HepG2 (cell line): ENCODE results near the gene MITF. TPM values are rescaled to one million over a fixed set of nuclear protein-coding genes. Genes with fewer than 3 reads are reported as not detected.

Source experiments
- ATAC-seq: fragments of 200-7000 bp; cut with Tn5 transposase; 3 replicates; pipeline ENCODE4 v1.9.1; 2020; ENCODE audit warnings: mild to moderate bottlenecking, moderate library complexity
- BruUV-seq: library from RNA; stranded (reverse); fragments of 400-500 nt; replicated peaks from 2 replicates; lab custom pipeline; 2021; lab: Mats Ljungman, UMichigan
- CTCF ChIA-PET: fragments of 300-600 bp; formaldehyde crosslinking; extraction: SDS; loops from one replicate; lab custom pipeline; 2021; ENCODE audit warnings: low total read pairs, inconsistent platforms, low intra/inter-chr PET ratio; lab: Yijun Ruan, JAX
- POLR2A ChIA-PET: fragments of 350-600 bp; sonication (Branson Sonifier 250); formaldehyde crosslinking; loops from one replicate; lab custom pipeline; 2020; ENCODE audit warnings: antibody characterized with exemption, inconsistent platforms; lab: Yijun Ruan, JAX
- DNase-seq: peaks from one replicate; pipeline ENCODE4 v3.0.0-alpha.2; 2015; ENCODE audit warnings: low spot score
- FAIRE-seq: peaks from 3 replicates; lab custom pipeline; 2011; peaks lifted over from hg19 to GRCh38; lab: Jason Lieb, UNC
- H2AFZ ChIP-seq: one replicate; pipeline ENCODE4 v1.6.1; 2011; ENCODE audit warnings: low read length, inconsistent platforms
- H3K27ac ChIP-seq: fragments of 300-600 bp; 3 replicates; pipeline ENCODE4 v1.8.0; 2011; ENCODE audit warnings: mixed run types, mild to moderate bottlenecking, mixed read lengths, low read length, inconsistent platforms; ENCODE audit not compliant: insufficient read depth; ENCODE audit errors: extremely low read length
- H3K27me3 ChIP-seq, 2 experiments: fragments of 200-600 bp in 1 of 2; 2 replicates in 1 of 2; 3 replicates in 1 of 2; pipeline versions ENCODE4 v1.6.0 to v1.8.0; 2011; ENCODE audit warnings: low read length in 2 of 2, mild to moderate bottlenecking in 2 of 2, moderate library complexity in 2 of 2, inconsistent platforms in 1 of 2; ENCODE audit not compliant: insufficient read depth in 2 of 2, control insufficient read depth in 1 of 2
- H3K36me3 ChIP-seq, 2 experiments: fragments of 200-600 bp in 1 of 2; replicated peaks in 1 of 2; 2 replicates in 1 of 2; 3 replicates in 1 of 2; pipeline versions ENCODE4 v1.5.1 to v1.8.0; 2011; ENCODE audit warnings: low read length in 2 of 2, inconsistent platforms in 1 of 2; ENCODE audit not compliant: insufficient read depth in 2 of 2, control insufficient read depth in 1 of 2
- H3K4me1 ChIP-seq: 2 replicates; pipeline ENCODE4 v1.5.1; 2012; ENCODE audit warnings: low read length, inconsistent platforms; ENCODE audit not compliant: insufficient read depth
- H3K4me2 ChIP-seq: 2 replicates; pipeline ENCODE4 v1.6.0; 2011; ENCODE audit warnings: low read depth, low read length, inconsistent platforms
- H3K4me3 ChIP-seq, 3 experiments: fragments of 200-600 bp in 1 of 3; sonication (generic), shearing (Covaris generic) in 1 of 3; replicated peaks in 1 of 3; 2 replicates each; pipeline ENCODE4 v1.5.1; 2011 to 2016; ENCODE audit warnings: low read length in 3 of 3, inconsistent platforms in 2 of 3, low read depth in 2 of 3, mild to moderate bottlenecking in 2 of 3, control low read depth in 1 of 3, mixed read lengths in 1 of 3; ENCODE audit not compliant: insufficient read depth in 1 of 3
- H3K79me2 ChIP-seq: one replicate; pipeline ENCODE4 v1.6.1; 2011; ENCODE audit warnings: low read length, inconsistent platforms; ENCODE audit not compliant: insufficient read depth
- H3K9ac ChIP-seq: 2 replicates; pipeline ENCODE4 v1.6.0; 2011; ENCODE audit warnings: mild to moderate bottlenecking, low read depth, low read length, inconsistent platforms; ENCODE audit not compliant: insufficient read depth
- H3K9me3 ChIP-seq: 2 replicates; pipeline ENCODE4 v1.5.1; 2012; ENCODE audit warnings: mild to moderate bottlenecking, low read length
- H4K20me1 ChIP-seq: 2 replicates; pipeline ENCODE4 v1.6.0; 2011; ENCODE audit warnings: inconsistent platforms, mild to moderate bottlenecking, low read length, moderate library complexity; ENCODE audit not compliant: insufficient read depth
- CREM ChIP-seq, 2 experiments: sonication (generic) in 1 of 2; formaldehyde crosslinking in 1 of 2; IDR thresholded peaks; 2 replicates each; pipeline versions ENCODE4 v1.4.0 to v1.6.1; 2016 to 2020; ENCODE audit warnings: antibody characterized with exemption in 1 of 2, mild to moderate bottlenecking in 1 of 2, missing genetic modification reagents in 1 of 2
- KLF15 ChIP-seq: sonication (generic); formaldehyde crosslinking; IDR thresholded peaks from 2 replicates; pipeline ENCODE4 v1.8.1; 2023; ENCODE audit warnings: borderline replicate concordance, mild to moderate bottlenecking, inconsistent platforms, missing genetic modification reagents, mixed read lengths
- MAFF ChIP-seq: IDR thresholded peaks from 2 replicates; pipeline ENCODE4 v1.6.1; 2011; ENCODE audit warnings: low read depth, low read length, improper control_type of control experiment
- SMC3 ChIP-seq: IDR thresholded peaks from 2 replicates; pipeline ENCODE4 v1.6.1; 2011; ENCODE audit warnings: low read length, improper control_type of control experiment
- SNAPC2 ChIP-seq: sonication (generic); formaldehyde crosslinking; IDR thresholded peaks from 2 replicates; pipeline ENCODE4 v1.8.1; 2022; ENCODE audit warnings: mild to moderate bottlenecking, missing genetic modification reagents
- SYNCRIP ChIP-seq: fragments of 200-400 bp; formaldehyde crosslinking; IDR thresholded peaks from 2 replicates; pipeline ENCODE4 v1.6.1; 2018; ENCODE audit warnings: mild to moderate bottlenecking, low read depth, low read length; ENCODE audit not compliant: insufficient read depth
- ZNF234 ChIP-seq: sonication (generic); formaldehyde crosslinking; conservative IDR thresholded peaks from 2 replicates; pipeline ENCODE4 v1.5.1; 2020; ENCODE audit warnings: mild to moderate bottlenecking, missing genetic modification reagents
- ZNF296 ChIP-seq: sonication (generic); formaldehyde crosslinking; conservative IDR thresholded peaks from 2 replicates; pipeline ENCODE4 v1.5.0; 2020; ENCODE audit warnings: mild to moderate bottlenecking, missing genetic modification reagents
- WGBS: methylation state at CpG from one replicate; pipeline ENCODE4 v1.1.6; 2017; ENCODE audit warnings: low lambda C conversion rate; 5-methylcytosine and 5-hydroxymethylcytosine counted together
- in situ Hi-C: cut with HindIII; loops from 2 replicates; pipeline ENCODE4 v1.10.0; 2017; ENCODE audit warnings: low pct_unique_long_range_greater_than_20kb; ENCODE audit not compliant: extremely low pct_ligation_motif_present
- intact Hi-C: fragments of 100-400 bp; cut with micrococcal nuclease; formaldehyde crosslinking; loops from one replicate; pipeline ENCODE4 v1.10.0; 2022; ENCODE audit not compliant: unreplicated experiment
- polyA plus RNA-seq, 8 experiments: library from polyadenylated mRNA; depleted of rRNA in 3 of 8; stranded (reverse) in 7 of 8; unstranded in 1 of 8; fragments of >200 nt; fragmentation: Illumina TruSeq in 4 of 8; extraction: Trizol in 4 of 8; gene quantifications; 2 replicates each; pipeline versions ENCODE4 v1.2.1 to v1.2.3, GENCODE V29; 2011 to 2016; ENCODE audit warnings: low read depth in 4 of 8, missing spikeins in 1 of 8, mixed read lengths in 1 of 8; ENCODE audit not compliant: insufficient read depth in 1 of 8
- total RNA-seq, 5 experiments: library from RNA; depleted of rRNA; stranded (reverse); fragments of >200 nt; fragmentation: Illumina TruSeq; extraction: Trizol; gene quantifications; 2 replicates each; pipeline ENCODE4 v1.2.3, GENCODE V29; 2016; ENCODE audit warnings: low read depth in 1 of 5
- TF ChIP-seq, protein P1 (sequence below): sonication (generic); formaldehyde crosslinking; IDR thresholded peaks from 2 replicates; pipeline ENCODE4 v1.5.1; 2020; ENCODE audit warnings: missing genetic modification reagents, mild to moderate bottlenecking, borderline replicate concordance
- TF ChIP-seq, protein P2 (sequence below): sonication (generic); formaldehyde crosslinking; IDR thresholded peaks from 2 replicates; pipeline ENCODE4 v1.4.0; 2020; ENCODE audit warnings: missing genetic modification reagents, borderline replicate concordance
- TF ChIP-seq, protein P3 (sequence below): IDR thresholded peaks from 2 replicates; pipeline ENCODE4 v1.6.1; 2016; ENCODE audit warnings: mild to moderate bottlenecking
- TF ChIP-seq, protein P4 (sequence below): sonication (generic); formaldehyde crosslinking; IDR thresholded peaks from 2 replicates; pipeline ENCODE4 v1.4.0; 2020; ENCODE audit warnings: missing genetic modification reagents
- TF ChIP-seq, protein P5 (sequence below), 2 experiments: sonication (generic) in 1 of 2; formaldehyde crosslinking in 1 of 2; IDR thresholded peaks; 2 replicates each; pipeline versions ENCODE4 v1.4.0 to v1.6.1; 2016 to 2020; ENCODE audit warnings: borderline replicate concordance in 1 of 2, low read depth in 1 of 2, mild to moderate bottlenecking in 1 of 2, missing genetic modification reagents in 1 of 2
- TF ChIP-seq, protein P6 (sequence below): sonication (generic); formaldehyde crosslinking; IDR thresholded peaks from 2 replicates; pipeline ENCODE4 v1.8.1; 2023; ENCODE audit warnings: missing genetic modification reagents, mild to moderate bottlenecking, borderline replicate concordance

Gene MITF
- total and polyA plus RNA-seq, 2 of the 13 experiments (the other 11 are each of a cell fraction or from before 2014, with no cell fraction given), result 0.12 to 0.38 TPM

DNA sequence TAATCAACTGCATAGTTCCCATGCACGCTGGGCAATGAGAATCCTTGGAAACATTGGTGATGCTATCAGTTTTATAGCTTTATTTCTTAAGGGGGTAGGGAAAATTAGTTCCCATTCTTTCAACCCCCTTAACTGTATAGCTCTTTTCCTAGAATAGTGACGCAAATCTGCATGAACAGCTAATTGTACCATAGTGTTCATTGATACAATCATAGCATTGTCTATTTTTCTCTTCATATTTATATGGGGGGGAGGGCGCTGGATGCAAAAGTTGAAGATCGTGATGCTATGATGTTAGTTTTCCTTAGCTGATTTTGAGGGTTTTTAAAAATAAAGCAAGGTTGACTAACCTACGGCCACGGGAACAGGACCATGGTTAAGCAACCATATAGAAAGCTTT, 227.9 kb downstream of the MITF start:
- Histone ChIP-seq H3K4me3 (no peak overlapping the region), H3K9ac (no peak overlapping the region), H3K36me3 (no peaks in the 10 kb centered on the region), H3K27me3 (no peaks in the 10 kb centered on the region), H3K9me3 (no peaks in the 10 kb centered on the region), H2AFZ (no peak overlapping the region), H3K4me2 (no peak overlapping the region), H4K20me1 (no peaks in the 10 kb centered on the region), H3K27ac (no peak overlapping the region), H3K4me1 (no peaks in the 10 kb centered on the region), H3K79me2 (no peaks in the 10 kb centered on the region)
- ATAC-seq, result no peak
- ChIA-PET POLR2A (no interaction called here), CTCF (no interaction called here)
- intact Hi-C loops, result no loop called here
- no peak for DNase-seq
- FAIRE-seq, result no peak
- WGBS, result 24% methylated on average over 6 of the region's 6 CpGs
- in situ Hi-C loops, result no loop called here
- no TSS peak for BruUV-seq
- TF ChIP-seq KLF15 (CRISPR knock-in tag) (no peak), SNAPC2 (no peak), SMC3 (no peak), CREM (IDR thresholded peaks at IDR 0.05) (no peak), CREM (CRISPR knock-in tag; IDR thresholded peaks at IDR 0.05) (no peak), ZNF234 (CRISPR knock-in tag) (no peak), MAFF (no peak), ZNF296 (CRISPR knock-in tag) (no peak), SYNCRIP (no peak)
- TF ChIP-seq, protein P1, sequence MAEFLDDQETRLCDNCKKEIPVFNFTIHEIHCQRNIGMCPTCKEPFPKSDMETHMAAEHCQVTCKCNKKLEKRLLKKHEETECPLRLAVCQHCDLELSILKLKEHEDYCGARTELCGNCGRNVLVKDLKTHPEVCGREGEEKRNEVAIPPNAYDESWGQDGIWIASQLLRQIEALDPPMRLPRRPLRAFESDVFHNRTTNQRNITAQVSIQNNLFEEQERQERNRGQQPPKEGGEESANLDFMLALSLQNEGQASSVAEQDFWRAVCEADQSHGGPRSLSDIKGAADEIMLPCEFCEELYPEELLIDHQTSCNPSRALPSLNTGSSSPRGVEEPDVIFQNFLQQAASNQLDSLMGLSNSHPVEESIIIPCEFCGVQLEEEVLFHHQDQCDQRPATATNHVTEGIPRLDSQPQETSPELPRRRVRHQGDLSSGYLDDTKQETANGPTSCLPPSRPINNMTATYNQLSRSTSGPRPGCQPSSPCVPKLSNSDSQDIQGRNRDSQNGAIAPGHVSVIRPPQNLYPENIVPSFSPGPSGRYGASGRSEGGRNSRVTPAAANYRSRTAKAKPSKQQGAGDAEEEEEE (CRISPR knock-in tag), result no peak
- TF ChIP-seq, protein P2, sequence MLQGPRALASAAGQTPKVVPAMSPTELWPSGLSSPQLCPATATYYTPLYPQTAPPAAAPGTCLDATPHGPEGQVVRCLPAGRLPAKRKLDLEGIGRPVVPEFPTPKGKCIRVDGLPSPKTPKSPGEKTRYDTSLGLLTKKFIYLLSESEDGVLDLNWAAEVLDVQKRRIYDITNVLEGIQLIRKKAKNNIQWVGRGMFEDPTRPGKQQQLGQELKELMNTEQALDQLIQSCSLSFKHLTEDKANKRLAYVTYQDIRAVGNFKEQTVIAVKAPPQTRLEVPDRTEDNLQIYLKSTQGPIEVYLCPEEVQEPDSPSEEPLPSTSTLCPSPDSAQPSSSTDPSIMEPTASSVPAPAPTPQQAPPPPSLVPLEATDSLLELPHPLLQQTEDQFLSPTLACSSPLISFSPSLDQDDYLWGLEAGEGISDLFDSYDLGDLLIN (CRISPR knock-in tag), result no peak
- TF ChIP-seq, protein P3, sequence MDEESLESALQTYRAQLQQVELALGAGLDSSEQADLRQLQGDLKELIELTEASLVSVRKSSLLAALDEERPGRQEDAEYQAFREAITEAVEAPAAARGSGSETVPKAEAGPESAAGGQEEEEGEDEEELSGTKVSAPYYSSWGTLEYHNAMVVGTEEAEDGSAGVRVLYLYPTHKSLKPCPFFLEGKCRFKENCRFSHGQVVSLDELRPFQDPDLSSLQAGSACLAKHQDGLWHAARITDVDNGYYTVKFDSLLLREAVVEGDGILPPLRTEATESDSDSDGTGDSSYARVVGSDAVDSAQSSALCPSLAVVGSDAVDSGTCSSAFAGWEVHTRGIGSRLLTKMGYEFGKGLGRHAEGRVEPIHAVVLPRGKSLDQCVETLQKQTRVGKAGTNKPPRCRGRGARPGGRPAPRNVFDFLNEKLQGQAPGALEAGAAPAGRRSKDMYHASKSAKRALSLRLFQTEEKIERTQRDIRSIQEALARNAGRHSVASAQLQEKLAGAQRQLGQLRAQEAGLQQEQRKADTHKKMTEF (CRISPR knock-in tag), result no peak
- TF ChIP-seq, protein P4, sequence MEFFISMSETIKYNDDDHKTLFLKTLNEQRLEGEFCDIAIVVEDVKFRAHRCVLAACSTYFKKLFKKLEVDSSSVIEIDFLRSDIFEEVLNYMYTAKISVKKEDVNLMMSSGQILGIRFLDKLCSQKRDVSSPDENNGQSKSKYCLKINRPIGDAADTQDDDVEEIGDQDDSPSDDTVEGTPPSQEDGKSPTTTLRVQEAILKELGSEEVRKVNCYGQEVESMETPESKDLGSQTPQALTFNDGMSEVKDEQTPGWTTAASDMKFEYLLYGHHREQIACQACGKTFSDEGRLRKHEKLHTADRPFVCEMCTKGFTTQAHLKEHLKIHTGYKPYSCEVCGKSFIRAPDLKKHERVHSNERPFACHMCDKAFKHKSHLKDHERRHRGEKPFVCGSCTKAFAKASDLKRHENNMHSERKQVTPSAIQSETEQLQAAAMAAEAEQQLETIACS (CRISPR knock-in tag), result no peak
- TF ChIP-seq, protein P5, sequence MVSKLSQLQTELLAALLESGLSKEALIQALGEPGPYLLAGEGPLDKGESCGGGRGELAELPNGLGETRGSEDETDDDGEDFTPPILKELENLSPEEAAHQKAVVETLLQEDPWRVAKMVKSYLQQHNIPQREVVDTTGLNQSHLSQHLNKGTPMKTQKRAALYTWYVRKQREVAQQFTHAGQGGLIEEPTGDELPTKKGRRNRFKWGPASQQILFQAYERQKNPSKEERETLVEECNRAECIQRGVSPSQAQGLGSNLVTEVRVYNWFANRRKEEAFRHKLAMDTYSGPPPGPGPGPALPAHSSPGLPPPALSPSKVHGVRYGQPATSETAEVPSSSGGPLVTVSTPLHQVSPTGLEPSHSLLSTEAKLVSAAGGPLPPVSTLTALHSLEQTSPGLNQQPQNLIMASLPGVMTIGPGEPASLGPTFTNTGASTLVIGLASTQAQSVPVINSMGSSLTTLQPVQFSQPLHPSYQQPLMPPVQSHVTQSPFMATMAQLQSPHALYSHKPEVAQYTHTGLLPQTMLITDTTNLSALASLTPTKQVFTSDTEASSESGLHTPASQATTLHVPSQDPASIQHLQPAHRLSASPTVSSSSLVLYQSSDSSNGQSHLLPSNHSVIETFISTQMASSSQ (IDR thresholded peaks at IDR 0.05; ENCODE audit: low read depth), result no peak
- TF ChIP-seq, protein P5 (CRISPR knock-in tag; IDR thresholded peaks at IDR 0.05; ENCODE audit: borderline replicate concordance), result no peak
- TF ChIP-seq, protein P6, sequence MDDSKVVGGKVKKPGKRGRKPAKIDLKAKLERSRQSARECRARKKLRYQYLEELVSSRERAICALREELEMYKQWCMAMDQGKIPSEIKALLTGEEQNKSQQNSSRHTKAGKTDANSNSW (CRISPR knock-in tag), result no peak
